Osteocyte (in vitro differentiated cells): ENCODE measurements around the gene PNMA8C. TPM values are rescaled to one million over a fixed set of nuclear protein-coding genes. Genes with fewer than 3 reads are reported as not detected.

Experiments used
- DNase-seq: peaks from one replicate; pipeline ENCODE4 v3.0.0; 2021; ENCODE audit warnings: mixed read lengths; ENCODE audit not compliant: unreplicated experiment; ENCODE audit errors: extremely low spot score
- H3K27ac Mint-ChIP-seq: one replicate; pipeline ENCODE4 v1.8.0; 2021; ENCODE audit warnings: mild to moderate bottlenecking, mixed read lengths; ENCODE audit not compliant: unreplicated experiment
- H3K27me3 Mint-ChIP-seq: one replicate; pipeline ENCODE4 v1.8.0; 2021; ENCODE audit warnings: mixed read lengths; ENCODE audit not compliant: unreplicated experiment
- H3K36me3 Mint-ChIP-seq: one replicate; pipeline ENCODE4 v1.8.0; 2021; ENCODE audit warnings: mixed read lengths; ENCODE audit not compliant: unreplicated experiment
- H3K4me1 Mint-ChIP-seq: one replicate; pipeline ENCODE4 v1.8.0; 2021; ENCODE audit warnings: mixed read lengths; ENCODE audit not compliant: unreplicated experiment
- H3K4me3 Mint-ChIP-seq: one replicate; pipeline ENCODE4 v1.8.0; 2021; ENCODE audit warnings: mild to moderate bottlenecking, moderate library complexity, mixed read lengths; ENCODE audit not compliant: unreplicated experiment
- H3K9me3 Mint-ChIP-seq: one replicate; pipeline ENCODE4 v1.8.0; 2021; ENCODE audit warnings: mixed read lengths; ENCODE audit not compliant: unreplicated experiment
- CTCF ChIP-seq: fragments of 200-600 bp; sonication (generic); IDR thresholded peaks from 2 replicates; pipeline ENCODE4 v1.5.0; 2021; ENCODE audit warnings: antibody characterized with exemption, mild to moderate bottlenecking, moderate library complexity
- total RNA-seq: library from RNA; stranded (reverse); gene quantifications from 2 replicates; pipeline ENCODE4 v1.2.1, GENCODE V29; 2021

Gene PNMA8C
- total RNA-seq, 1 donor from 2014 or later: 0.11 TPM

GRCh38 chr19:46392837-46393236, 35.9 kb downstream of the PNMA8C start:
- no peak for TF ChIP-seq CTCF
- H3K4me3 Mint-ChIP-seq: no peak overlapping the region
- peaks cover 39% of the 10 kb centered on the region for H3K4me1 Mint-ChIP-seq
- no peak for DNase-seq
- peaks cover 12% of the 10 kb centered on the region for H3K36me3 Mint-ChIP-seq
- peak overlapping the region; percentile 97 for H3K27ac Mint-ChIP-seq
- H3K27me3 Mint-ChIP-seq: no peaks in the 10 kb centered on the region
- no peaks in the 10 kb centered on the region for H3K9me3 Mint-ChIP-seq

- Mint-ChIP-seq H3K27ac (peak overlapping the region; percentile 97), H3K9me3 (no peaks in the 10 kb centered on the region), H3K36me3 (peaks cover 17% of the 10 kb centered on the region), H3K4me3 (no peak overlapping the region), H3K27me3 (no peaks in the 10 kb centered on the region), H3K4me1 (peaks cover 39% of the 10 kb centered on the region)
- no peak for DNase-seq
- no peak for TF ChIP-seq CTCF
Observed at GRCh38 chr19:46392252-46392801, 36.4 kb downstream of the PNMA8C start.

- H3K9me3 Mint-ChIP-seq: no peaks in the 10 kb centered on the region
- H3K4me1 Mint-ChIP-seq: peaks cover 39% of the 10 kb centered on the region
- peaks cover 23% of the 10 kb centered on the region for H3K36me3 Mint-ChIP-seq
- H3K27me3 Mint-ChIP-seq: no peaks in the 10 kb centered on the region
- no peak for DNase-seq
- no peak overlapping the region for H3K4me3 Mint-ChIP-seq
- H3K27ac Mint-ChIP-seq: peak overlapping the region; percentile 97
- TF ChIP-seq CTCF: no peak
Observed at GRCh38 chr19:46391296-46392251, 37.2 kb downstream of the PNMA8C start.

- Mint-ChIP-seq H3K4me3 (no peak overlapping the region), H3K4me1 (peaks cover 38% of the 10 kb centered on the region), H3K9me3 (no peaks in the 10 kb centered on the region), H3K27ac (peak overlapping the region; percentile 97), H3K27me3 (no peaks in the 10 kb centered on the region), H3K36me3 (peaks cover 23% of the 10 kb centered on the region)
- DNase-seq: no peak
- no peak for TF ChIP-seq CTCF
Observed at GRCh38 chr19:46390866-46391265, 37.9 kb downstream of the PNMA8C start.

- Mint-ChIP-seq H3K27ac (no peak overlapping the region), H3K27me3 (no peaks in the 10 kb centered on the region)
- DNase-seq: no peak
Observed at GRCh38 chr19:46390121-46390858, 38.4 kb downstream of the PNMA8C start.

More at GRCh38 chr19:46390121-46390858, 38.4 kb downstream of the PNMA8C start:
- Mint-ChIP-seq H3K36me3 (peaks cover 23% of the 10 kb centered on the region), H3K9me3 (no peaks in the 10 kb centered on the region), H3K4me1 (peaks cover 36% of the 10 kb centered on the region), H3K4me3 (no peak overlapping the region)
- no peak for TF ChIP-seq CTCF
